Liver (tissue), 9 donors: ENCODE data around the gene OR4A5. TPM values are rescaled to one million over a fixed set of nuclear protein-coding genes. Genes with fewer than 3 reads are reported as not detected.
"Not testable (repeated sequence)": the region's sequence is repeated elsewhere in the genome, so short reads cannot be mapped to it uniquely, and the experiment has no call there.

Source experiments
- DNase-seq: peaks from one replicate; pipeline ENCODE4 v3.0.0-alpha.2; 2017; ENCODE audit warnings: low spot score
- H3K27ac ChIP-seq, 2 donors: one replicate each; pipeline ENCODE4 v1.7.0; 2013; ENCODE audit warnings: inconsistent platforms in 2 of 2, low read length in 2 of 2, control low read depth in 1 of 2, low read depth in 1 of 2, mild to moderate bottlenecking in 1 of 2
- H3K27me3 ChIP-seq, 4 donors: one replicate each; pipeline versions ENCODE4 v1.6.1 to v1.7.0; 2013; ENCODE audit warnings: low read length in 3 of 4, inconsistent platforms in 1 of 4, mild to moderate bottlenecking in 1 of 4, moderate library complexity in 1 of 4; ENCODE audit not compliant: control insufficient read depth in 4 of 4, insufficient read depth in 4 of 4
- H3K36me3 ChIP-seq, 4 donors: one replicate each; pipeline versions ENCODE4 v1.6.1 to v1.7.0; 2013; ENCODE audit warnings: low read length in 3 of 4, mild to moderate bottlenecking in 3 of 4, low read depth in 1 of 4, moderate library complexity in 1 of 4; ENCODE audit not compliant: control insufficient read depth in 4 of 4, insufficient read depth in 3 of 4
- H3K4me1 ChIP-seq, 4 donors: one replicate each; pipeline versions ENCODE4 v1.6.1 to v1.7.0; 2013; ENCODE audit warnings: low read length in 3 of 4, mild to moderate bottlenecking in 3 of 4, moderate library complexity in 1 of 4; ENCODE audit not compliant: control insufficient read depth in 4 of 4, insufficient read depth in 4 of 4
- H3K4me3 ChIP-seq, 3 donors: one replicate each; pipeline versions ENCODE4 v1.6.1 to v1.7.0; 2013; ENCODE audit warnings: low read length in 3 of 3, control low read depth in 1 of 3, low read depth in 1 of 3, mild to moderate bottlenecking in 1 of 3
- H3K9ac ChIP-seq, 2 donors: one replicate each; pipeline ENCODE4 v1.7.0; 2013; ENCODE audit warnings: low read length in 2 of 2, mild to moderate bottlenecking in 2 of 2, moderate library complexity in 2 of 2, control low read depth in 1 of 2, low read depth in 1 of 2
- H3K9me3 ChIP-seq, 4 donors: one replicate each; pipeline versions ENCODE4 v1.6.1 to v1.7.0; 2013; ENCODE audit warnings: low read length in 3 of 4; ENCODE audit not compliant: control insufficient read depth in 4 of 4
- WGBS: extraction: QIAGEN DNeasy Blood & Tissue Kit; methylation state at CpG from one replicate; pipeline ENCODE4 v1.1.7; 2013; 5-methylcytosine and 5-hydroxymethylcytosine counted together
- polyA plus RNA-seq, 2 donors: library from polyadenylated mRNA; stranded (reverse) in 1 of 2; unstranded in 1 of 2; fragments of 200-250 nt in 1 of 2; fragments of >200 nt in 1 of 2; fragmentation: Nextera tagmentation in 1 of 2; extraction: Ambion mirVana in 1 of 2; gene quantifications; one replicate each; pipeline versions ENCODE4 v1.2.1 to v1.2.3, GENCODE V29; 2013 to 2015
- total RNA-seq, 2 donors: library from RNA; depleted of rRNA; stranded (reverse); fragments of >200 nt; gene quantifications; one replicate each; pipeline ENCODE4 v1.2.3, GENCODE V29; 2014
- donor health status: healthy.
- donor health status: healthy.
- donor health status: healthy.
- donor health status: healthy.
- donor health status: healthy.

The OR4A5 gene
- total RNA-seq (not detected), polyA plus RNA-seq (not detected)

- H3K36me3 ChIP-seq, H3K9ac ChIP-seq, H3K4me1 ChIP-seq, H3K27me3 ChIP-seq, H3K9me3 ChIP-seq, H3K27ac ChIP-seq, H3K4me3 ChIP-seq, DNase-seq: not testable (repeated sequence)
- WGBS: 0% methylated on average over 1 of the region's 1 CpG
Measured at GRCh38 chr11:54706532-54706931, at the start of gene OR4A5. TSS of gene OR4A5 (plus strand) at chr11:54706832. CDS start at chr11:54706885, 53 bp downstream.

- DNase-seq, H3K4me1 ChIP-seq, H3K27me3 ChIP-seq, H3K9me3 ChIP-seq, H3K4me3 ChIP-seq, H3K36me3 ChIP-seq, H3K9ac ChIP-seq, H3K27ac ChIP-seq: not testable (repeated sequence)
- WGBS: 51% methylated on average over 5 of the region's 5 CpGs
Measured at GRCh38 chr11:54720094-54720493, 13.5 kb downstream of the OR4A5 start.

Other genes starting within 250 kb of the OR4A5 start
- not detected for gene OR4C46, start 102.8 kb upstream of the OR4A5 start, total RNA-seq
- not detected for gene OR4C46, start 102.8 kb upstream of the OR4A5 start, polyA plus RNA-seq